H54 (cell line): ENCODE data around the gene CDC7.
"Not testable (repeated sequence)": the region's sequence is repeated elsewhere in the genome, so short reads cannot be mapped to it uniquely, and the experiment has no call there.

Experiments
- DNase-seq: peaks from one replicate; pipeline ENCODE4 v3.0.0; 2011; ENCODE audit warnings: low spot score, mixed read lengths; ENCODE audit not compliant: insufficient read length
- FAIRE-seq: peaks from 3 replicates; lab custom pipeline; 2011; peaks lifted over from hg19 to GRCh38; lab: Jason Lieb, UNC
- POLR2A ChIP-seq: IDR thresholded peaks from 2 replicates; pipeline ENCODE4 v1.6.1; 2011; ENCODE audit warnings: low read depth, mild to moderate bottlenecking, low read length

Gene CDC7

GRCh38 chr1:91500756-91501522, at the start of gene CDC7:
TSS of gene CDC7 (plus strand) at chr1:91500851. CDS start at chr1:91501717, 866 bp downstream.
- peak; percentile 65 for DNase-seq
- peak; percentile 85 for FAIRE-seq
- peak; percentile 53 for TF ChIP-seq POLR2A

GRCh38 chr1:91454136-91454535, 46.5 kb upstream of the CDC7 start:
- FAIRE-seq (no peak), DNase-seq (no peak)
- TF ChIP-seq POLR2A = no peak

- FAIRE-seq (no peak), DNase-seq (no peak)
- TF ChIP-seq POLR2A = no peak
Observed at GRCh38 chr1:91455334-91455733, 45.3 kb upstream of the CDC7 start.

- no peak for TF ChIP-seq POLR2A
- DNase-seq (no peak), FAIRE-seq (no peak)
Observed at GRCh38 chr1:91455896-91456295, 44.8 kb upstream of the CDC7 start.

GRCh38 chr1:91465350-91465749, 35.3 kb upstream of the CDC7 start:
- not testable (repeated sequence) for FAIRE-seq, DNase-seq

GRCh38 chr1:91476533-91477217, 24.0 kb upstream of the CDC7 start:
- TF ChIP-seq POLR2A = no peak
- no peak for DNase-seq
- no peak for FAIRE-seq

GRCh38 chr1:91487469-91487868, 13.2 kb upstream of the CDC7 start:
- no peak for TF ChIP-seq POLR2A
- no peak for DNase-seq
- FAIRE-seq = no peak

- no peak for TF ChIP-seq POLR2A
- DNase-seq (no peak), FAIRE-seq (no peak)
Observed at GRCh38 chr1:91490501-91490900, 10.2 kb upstream of the CDC7 start.

- DNase-seq (no peak), FAIRE-seq (no peak)
- TF ChIP-seq POLR2A = no peak
Observed at GRCh38 chr1:91498035-91498434, 2.6 kb upstream of the CDC7 start.

GRCh38 chr1:91498498-91499245, 2.0 kb upstream of the CDC7 start:
- TF ChIP-seq POLR2A = no peak
- DNase-seq (no peak), FAIRE-seq (no peak)

- DNase-seq = no peak
- peak; percentile 30 for FAIRE-seq
- no peak for TF ChIP-seq POLR2A
Observed at GRCh38 chr1:91499346-91499745, 1.3 kb upstream of the CDC7 start.

- DNase-seq (no peak), FAIRE-seq (peak; percentile 36)
- no peak for TF ChIP-seq POLR2A
Observed at GRCh38 chr1:91499904-91500755, 521 bp upstream of the CDC7 start.

- no peak for FAIRE-seq
- TF ChIP-seq POLR2A = no peak
- DNase-seq = peak; percentile 16
Observed at GRCh38 chr1:91501523-91501851, 836 bp downstream of the CDC7 start.

- FAIRE-seq (peak; percentile 66), DNase-seq (no peak)
- TF ChIP-seq POLR2A = no peak
Observed at GRCh38 chr1:91501971-91502671, 1.5 kb downstream of the CDC7 start.
